Activated CD8-positive, alpha-beta T cell treated with anti-CD3 and anti-CD28 coated beads for 36 hours (primary cell): ENCODE data around the gene SLC25A10. TPM values are rescaled to one million over a fixed set of nuclear protein-coding genes. Genes with fewer than 3 reads are reported as not detected.
A peak's percentile ranks its signal among the peaks of the same experiment; 100 is the strongest.

Experiments
- ATAC-seq: fragments of 200-7000 bp; cut with Tn5 transposase; one replicate; pipeline ENCODE4 v1.10.0; 2021; ENCODE audit warnings: mild to moderate bottlenecking, moderate library complexity
- CTCF ChIA-PET: fragments of 350-600 bp; sonication (Branson Sonifier 250); formaldehyde crosslinking; loops from one replicate; lab custom pipeline; 2021; ENCODE audit warnings: antibody characterized with exemption; lab: Charles Lee
- POLR2A ChIA-PET: fragments of 350-600 bp; sonication (Branson Sonifier 250); formaldehyde crosslinking; loops from one replicate; lab custom pipeline; 2021; ENCODE audit warnings: antibody characterized with exemption; lab: Charles Lee
- DNase-seq: peaks from one replicate; pipeline ENCODE4 v3.0.0-alpha.2; 2020
- H3K27ac Mint-ChIP-seq: one replicate; pipeline ENCODE4 v1.8.0; 2021; ENCODE audit warnings: mild to moderate bottlenecking, mixed read lengths
- H3K27me3 Mint-ChIP-seq: one replicate; pipeline ENCODE4 v1.8.0; 2021; ENCODE audit warnings: mixed read lengths
- H3K36me3 Mint-ChIP-seq: one replicate; pipeline ENCODE4 v1.8.0; 2021; ENCODE audit warnings: low read depth, mixed read lengths
- H3K4me1 Mint-ChIP-seq: one replicate; pipeline ENCODE4 v1.8.0; 2021; ENCODE audit warnings: low read depth, mixed read lengths
- H3K4me3 Mint-ChIP-seq: one replicate; pipeline ENCODE4 v1.8.0; 2021; ENCODE audit warnings: mild to moderate bottlenecking, moderate library complexity, mixed read lengths
- H3K9me3 Mint-ChIP-seq: one replicate; pipeline ENCODE4 v1.8.0; 2021; ENCODE audit warnings: mixed read lengths
- intact Hi-C: fragments of 100-400 bp; cut with micrococcal nuclease; formaldehyde crosslinking; loops from one replicate; pipeline ENCODE4 v1.10.0; 2022
- total RNA-seq, 2 experiments: library from RNA; stranded (reverse); gene quantifications; one replicate each; pipeline ENCODE4 v1.2.3, GENCODE V29; 2021
- TF ChIP-seq, protein P1 (sequence below): fragments of 200-600 bp; IDR thresholded peaks from one replicate; pipeline ENCODE4 v1.8.0; 2022; ENCODE audit warnings: antibody characterized with exemption, mild to moderate bottlenecking

Gene SLC25A10
- total RNA-seq, 2 experiments from 2014 or later = 29.4 to 30.5 TPM

DNA sequence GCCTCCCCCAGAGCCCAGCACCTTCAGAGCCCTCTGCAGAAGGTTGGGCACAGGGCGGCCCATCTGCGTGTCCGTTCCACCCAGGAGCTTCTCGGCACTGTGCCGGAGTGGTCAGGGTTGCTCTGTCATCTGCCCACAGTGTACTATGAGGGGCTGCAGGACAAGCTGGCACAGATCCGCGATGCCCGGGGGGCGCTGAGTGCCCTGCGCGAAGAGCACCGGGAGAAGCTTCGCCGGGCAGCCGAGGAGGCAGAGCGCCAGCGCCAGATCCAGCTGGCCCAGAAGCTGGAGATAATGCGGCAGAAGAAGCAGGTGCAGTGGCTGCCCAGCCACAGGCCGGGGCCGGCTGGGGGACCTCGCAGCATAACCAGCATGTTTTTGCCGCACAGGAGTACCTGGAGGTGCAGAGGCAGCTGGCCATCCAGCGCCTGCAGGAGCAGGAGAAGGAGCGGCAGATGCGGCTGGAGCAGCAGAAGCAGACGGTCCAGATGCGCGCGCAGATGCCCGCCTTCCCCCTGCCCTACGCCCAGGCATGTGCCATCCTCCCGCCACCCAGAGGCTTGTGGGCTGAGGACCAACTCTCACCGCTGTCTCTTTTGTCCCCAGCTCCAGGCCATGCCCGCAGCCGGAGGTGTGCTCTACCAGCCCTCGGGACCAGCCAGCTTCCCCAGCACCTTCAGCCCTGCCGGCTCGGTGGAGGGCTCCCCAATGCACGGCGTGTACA, 15.7 kb upstream of the SLC25A10 start:
- intact Hi-C loops = loop anchor here (5.0 kb wide), 1 partner anchor 174 kb away; no protein-coding TSS in a partner anchor
- no peaks in the 10 kb centered on the region for H3K9me3 Mint-ChIP-seq
- ChIA-PET CTCF (interaction anchor here (0.8 kb wide), 1 partner anchor 38 kb away, joined by 3 read pairs; no protein-coding TSS in a partner anchor), POLR2A (interaction anchor here (0.5 to 2.6 kb wide), 5 partner anchors 10 to 263 kb away, joined by 3 to 14 read pairs (median 3); partner anchors contain the start of genes ARL16 and HGS)
- H3K4me3 Mint-ChIP-seq = no peak overlapping the region
- TF ChIP-seq, protein P1, sequence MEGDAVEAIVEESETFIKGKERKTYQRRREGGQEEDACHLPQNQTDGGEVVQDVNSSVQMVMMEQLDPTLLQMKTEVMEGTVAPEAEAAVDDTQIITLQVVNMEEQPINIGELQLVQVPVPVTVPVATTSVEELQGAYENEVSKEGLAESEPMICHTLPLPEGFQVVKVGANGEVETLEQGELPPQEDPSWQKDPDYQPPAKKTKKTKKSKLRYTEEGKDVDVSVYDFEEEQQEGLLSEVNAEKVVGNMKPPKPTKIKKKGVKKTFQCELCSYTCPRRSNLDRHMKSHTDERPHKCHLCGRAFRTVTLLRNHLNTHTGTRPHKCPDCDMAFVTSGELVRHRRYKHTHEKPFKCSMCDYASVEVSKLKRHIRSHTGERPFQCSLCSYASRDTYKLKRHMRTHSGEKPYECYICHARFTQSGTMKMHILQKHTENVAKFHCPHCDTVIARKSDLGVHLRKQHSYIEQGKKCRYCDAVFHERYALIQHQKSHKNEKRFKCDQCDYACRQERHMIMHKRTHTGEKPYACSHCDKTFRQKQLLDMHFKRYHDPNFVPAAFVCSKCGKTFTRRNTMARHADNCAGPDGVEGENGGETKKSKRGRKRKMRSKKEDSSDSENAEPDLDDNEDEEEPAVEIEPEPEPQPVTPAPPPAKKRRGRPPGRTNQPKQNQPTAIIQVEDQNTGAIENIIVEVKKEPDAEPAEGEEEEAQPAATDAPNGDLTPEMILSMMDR = no peak
- no peak overlapping the region for H3K27ac Mint-ChIP-seq
- DNase-seq (no peak), ATAC-seq (no peak)
- H3K27me3 Mint-ChIP-seq = no peaks in the 10 kb centered on the region
- H3K4me1 Mint-ChIP-seq = peaks cover 8% of the 10 kb centered on the region
- peaks cover 34% of the 10 kb centered on the region for H3K36me3 Mint-ChIP-seq

DNA sequence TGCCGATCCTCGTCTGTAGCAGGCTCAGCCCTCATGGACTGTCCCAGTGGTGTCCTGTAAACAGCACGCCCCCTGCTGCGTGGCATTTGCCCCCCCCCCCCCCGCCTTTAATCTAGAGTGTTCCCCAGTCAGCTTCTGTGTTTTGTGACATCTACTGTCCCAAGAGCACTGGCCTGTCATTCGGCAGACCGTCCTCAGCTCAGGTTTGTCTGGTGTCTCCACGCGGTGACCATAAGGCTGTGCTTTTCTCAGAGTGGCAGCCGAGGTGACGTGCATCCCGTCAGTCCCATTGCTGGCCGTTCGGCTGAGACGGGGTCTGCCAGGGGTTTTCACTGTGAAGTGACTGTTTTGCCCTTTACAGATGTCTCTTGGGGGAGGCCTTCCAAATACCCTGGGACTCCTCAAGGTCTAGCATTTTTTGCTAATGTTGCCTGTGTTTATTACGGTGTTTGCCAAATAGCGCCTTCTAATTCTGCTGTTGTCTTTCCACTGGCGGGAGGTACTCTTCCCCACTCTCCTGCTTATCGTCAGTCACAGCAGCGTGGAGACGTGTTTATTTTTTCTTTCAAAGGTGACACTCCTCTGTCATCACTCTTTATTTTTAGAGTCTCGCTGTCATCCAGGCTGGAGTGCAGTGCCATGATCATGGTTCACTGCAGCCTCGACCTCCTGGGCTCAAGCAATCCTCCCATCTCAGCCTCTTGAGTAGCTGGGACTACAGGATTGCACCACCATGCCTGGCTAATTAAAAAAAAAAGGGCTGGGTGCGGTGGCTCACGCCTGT, 14.6 kb upstream of the SLC25A10 start:
- Mint-ChIP-seq H3K9me3 (no peaks in the 10 kb centered on the region), H3K27me3 (no peaks in the 10 kb centered on the region), H3K27ac (no peak overlapping the region), H3K4me1 (peaks cover 11% of the 10 kb centered on the region), H3K4me3 (no peak overlapping the region), H3K36me3 (peaks cover 38% of the 10 kb centered on the region)
- CTCF ChIA-PET = no interaction called here
- POLR2A ChIA-PET = interaction anchor here (2.3 to 2.6 kb wide), 2 partner anchors 12 to 14 kb away, joined by 10 to 14 read pairs; partner anchors contain the start of genes ARL16 and HGS
- intact Hi-C loops = loop anchor here (5.0 kb wide), 1 partner anchor 175 kb away; no protein-coding TSS in a partner anchor
- TF ChIP-seq, protein P1 = no peak
- ATAC-seq (no peak), DNase-seq (no peak)

DNA sequence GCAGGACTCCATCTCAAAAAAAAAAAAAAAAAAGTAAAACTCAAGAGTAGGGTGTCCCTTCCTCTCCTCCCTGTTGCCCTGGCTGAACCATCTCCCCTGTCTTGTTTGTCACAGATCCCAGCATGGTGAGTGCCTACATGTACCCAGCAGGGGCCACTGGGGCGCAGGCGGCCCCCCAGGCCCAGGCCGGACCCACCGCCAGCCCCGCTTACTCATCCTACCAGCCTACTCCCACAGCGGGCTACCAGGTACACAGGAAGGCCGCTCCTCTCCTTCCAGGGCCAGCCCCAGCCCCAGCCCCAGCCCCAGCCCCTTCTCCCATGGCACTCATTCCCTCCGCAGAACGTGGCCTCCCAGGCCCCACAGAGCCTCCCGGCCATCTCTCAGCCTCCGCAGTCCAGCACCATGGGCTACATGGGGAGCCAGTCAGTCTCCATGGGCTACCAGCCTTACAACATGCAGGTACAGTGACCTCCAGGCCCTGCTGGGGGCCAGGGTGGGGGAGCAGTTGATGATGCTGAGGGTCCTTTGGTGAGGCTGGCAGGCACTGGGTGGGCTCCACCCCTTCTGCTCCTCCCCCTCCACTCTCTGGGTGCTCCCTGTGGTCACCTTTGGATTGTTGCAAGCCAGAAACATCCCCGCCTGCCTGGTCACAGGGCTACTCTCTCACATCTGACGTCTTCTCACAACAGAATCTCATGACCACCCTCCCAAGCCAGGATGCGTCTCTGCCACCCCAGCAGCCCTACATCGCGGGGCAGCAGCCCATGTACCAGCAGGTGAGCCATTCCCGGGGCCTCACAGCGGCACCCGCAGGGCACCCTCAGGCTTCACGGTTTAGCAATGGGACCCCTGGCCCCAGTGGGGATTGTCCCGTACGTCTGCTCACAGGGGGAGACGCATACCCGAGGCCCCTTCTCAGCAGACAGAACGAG, 11.5 kb upstream of the SLC25A10 start:
- ChIA-PET CTCF (interaction anchor here (0.7 to 1.7 kb wide), 3 partner anchors 9 to 134 kb away, joined by 3 to 4 read pairs (median 3); no protein-coding TSS in a partner anchor), POLR2A (interaction anchor here (0.9 to 4.9 kb wide), 2 partner anchors 15 kb away, joined by 3 to 73 read pairs; partner anchors contain the start of genes ARL16 and HGS)
- peaks cover 20% of the 10 kb centered on the region for H3K4me1 Mint-ChIP-seq
- ATAC-seq (no peak), DNase-seq (no peak)
- H3K9me3 Mint-ChIP-seq = no peaks in the 10 kb centered on the region
- H3K36me3 Mint-ChIP-seq = peaks cover 54% of the 10 kb centered on the region
- TF ChIP-seq, protein P1 = no peak
- peak overlapping the region; percentile 31 for H3K27ac Mint-ChIP-seq
- intact Hi-C loops = no loop called here
- no peaks in the 10 kb centered on the region for H3K27me3 Mint-ChIP-seq
- H3K4me3 Mint-ChIP-seq = peak overlapping the region; percentile 94

DNA sequence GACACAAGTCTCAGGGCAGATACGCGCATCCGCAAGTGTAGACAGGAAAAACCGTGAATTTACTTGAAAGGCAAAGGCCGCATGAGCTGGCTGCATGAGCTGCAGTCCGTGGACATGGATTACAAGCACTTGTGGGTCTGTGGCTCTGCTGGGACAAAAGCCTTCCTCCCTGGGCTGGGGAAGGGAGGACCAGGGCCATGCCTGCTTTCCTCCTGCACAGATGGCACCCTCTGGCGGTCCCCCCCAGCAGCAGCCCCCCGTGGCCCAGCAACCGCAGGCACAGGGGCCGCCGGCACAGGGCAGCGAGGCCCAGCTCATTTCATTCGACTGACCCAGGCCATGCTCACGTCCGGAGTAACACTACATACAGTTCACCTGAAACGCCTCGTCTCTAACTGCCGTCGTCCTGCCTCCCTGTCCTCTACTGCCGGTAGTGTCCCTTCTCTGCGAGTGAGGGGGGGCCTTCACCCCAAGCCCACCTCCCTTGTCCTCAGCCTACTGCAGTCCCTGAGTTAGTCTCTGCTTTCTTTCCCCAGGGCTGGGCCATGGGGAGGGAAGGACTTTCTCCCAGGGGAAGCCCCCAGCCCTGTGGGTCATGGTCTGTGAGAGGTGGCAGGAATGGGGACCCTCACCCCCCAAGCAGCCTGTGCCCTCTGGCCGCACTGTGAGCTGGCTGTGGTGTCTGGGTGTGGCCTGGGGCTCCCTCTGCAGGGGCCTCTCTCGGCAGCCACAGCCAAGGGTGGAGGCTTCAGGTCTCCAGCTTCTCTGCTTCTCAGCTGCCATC, 10.6 kb upstream of the SLC25A10 start:
- Mint-ChIP-seq H3K4me1 (peaks cover 24% of the 10 kb centered on the region), H3K27me3 (no peaks in the 10 kb centered on the region), H3K4me3 (peak overlapping the region; percentile 94), H3K27ac (peak overlapping the region; percentile 96), H3K36me3 (peaks cover 60% of the 10 kb centered on the region), H3K9me3 (no peaks in the 10 kb centered on the region)
- TF ChIP-seq, protein P1 = no peak
- CTCF ChIA-PET = interaction anchor here (0.7 to 2.2 kb wide), 6 partner anchors 8 to 135 kb away, joined by 3 to 10 read pairs (median 4); partner anchors contain the start of genes ARL16 and HGS
- ATAC-seq = peak; percentile 31
- POLR2A ChIA-PET = interaction anchor here (1.0 to 4.9 kb wide), 9 partner anchors 8 to 131 kb away, joined by 3 to 73 read pairs (median 13); partner anchors contain the start of genes ARL16, HGS, MCRIP1 and SLC25A10
- intact Hi-C loops = no loop called here
- peak; percentile 41 for DNase-seq
